Activated T-cell treated with anti-CD3 and anti-CD28 coated beads, Interleukin-2, amount 50 U/mL, for 4 hours (primary cell): ENCODE results near the gene MATCAP1. TPM values are rescaled to one million over a fixed set of nuclear protein-coding genes. Genes with fewer than 3 reads are reported as not detected.

ENCODE experiments used
- ATAC-seq, 2 donors: fragments of 200-7000 bp; cut with Tn5 transposase; one replicate each; pipeline ENCODE4 v1.10.0; 2021
- DNase-seq: peaks from one replicate; pipeline ENCODE4 v3.0.0-alpha.2; 2020
- H3K27me3 Mint-ChIP-seq: one replicate; pipeline ENCODE4 v1.8.0; 2021; ENCODE audit warnings: low read depth, mixed read lengths
- H3K36me3 Mint-ChIP-seq: one replicate; pipeline ENCODE4 v1.8.0; 2022; ENCODE audit warnings: mixed read lengths; ENCODE audit not compliant: insufficient read depth
- H3K4me1 Mint-ChIP-seq: one replicate; pipeline ENCODE4 v1.8.0; 2021; ENCODE audit warnings: low read depth, mixed read lengths
- H3K4me3 Mint-ChIP-seq: one replicate; pipeline ENCODE4 v1.8.0; 2021; ENCODE audit warnings: mild to moderate bottlenecking, moderate library complexity, mixed read lengths
- H3K9me3 Mint-ChIP-seq: one replicate; pipeline ENCODE4 v1.8.0; 2021; ENCODE audit warnings: mixed read lengths
- total RNA-seq, 3 donors: library from RNA; stranded (reverse); gene quantifications; one replicate each; pipeline ENCODE4 v1.2.1, GENCODE V29; 2021

The MATCAP1 gene
- total RNA-seq, 3 donors from 2014 or later: 10.1 to 15.5 (median 14.7) TPM

GRCh38 chr16:67190448-67191399, 7.0 kb upstream of the MATCAP1 start:
- H3K9me3 Mint-ChIP-seq: no peaks in the 10 kb centered on the region
- H3K4me1 Mint-ChIP-seq: peaks cover 26% of the 10 kb centered on the region
- no peak for ATAC-seq
- H3K27me3 Mint-ChIP-seq: peaks cover 2% of the 10 kb centered on the region
- peaks cover 16% of the 10 kb centered on the region for H3K36me3 Mint-ChIP-seq
- peak overlapping the region; percentile 94 for H3K4me3 Mint-ChIP-seq
- no peak for DNase-seq

- peak within 1 kb of the TSS; percentile 94 for H3K4me3 Mint-ChIP-seq
- H3K4me1 Mint-ChIP-seq: peaks cover 29% of the 10 kb centered on the region
- peaks cover 11% of the 10 kb centered on the region for H3K36me3 Mint-ChIP-seq
- ATAC-seq: no peak
- no peaks in the 10 kb centered on the region for H3K9me3 Mint-ChIP-seq
- DNase-seq: no peak
- H3K27me3 Mint-ChIP-seq: peaks cover 4% of the 10 kb centered on the region
Measured at GRCh38 chr16:67190041-67190440, 6.3 kb upstream of the MATCAP1 start, which contains the start of gene EXOC3L1. TSS of gene EXOC3L1 (minus strand) at chr16:67190136. CDS start at chr16:67189676, 460 bp downstream.

GRCh38 chr16:67188798-67189197, 5.0 kb upstream of the MATCAP1 start:
- H3K9me3 Mint-ChIP-seq: no peaks in the 10 kb centered on the region
- H3K4me1 Mint-ChIP-seq: peaks cover 29% of the 10 kb centered on the region
- peaks cover 7% of the 10 kb centered on the region for H3K36me3 Mint-ChIP-seq
- ATAC-seq (no peak), DNase-seq (no peak)
- no peak overlapping the region for H3K4me3 Mint-ChIP-seq
- peaks cover 4% of the 10 kb centered on the region for H3K27me3 Mint-ChIP-seq

- Mint-ChIP-seq H3K9me3 (no peaks in the 10 kb centered on the region), H3K4me3 (no peak overlapping the region), H3K27me3 (peaks cover 4% of the 10 kb centered on the region), H3K4me1 (peaks cover 24% of the 10 kb centered on the region), H3K36me3 (peaks cover 5% of the 10 kb centered on the region)
- ATAC-seq: no peak
- DNase-seq: no peak
Measured at GRCh38 chr16:67188323-67188722, 4.6 kb upstream of the MATCAP1 start.

- Mint-ChIP-seq H3K27me3 (peaks cover 4% of the 10 kb centered on the region), H3K4me3 (no peak overlapping the region), H3K4me1 (peaks cover 18% of the 10 kb centered on the region), H3K9me3 (no peaks in the 10 kb centered on the region), H3K36me3 (no peaks in the 10 kb centered on the region)
- DNase-seq (no peak), ATAC-seq (no peak)
Measured at GRCh38 chr16:67187175-67187890, 3.6 kb upstream of the MATCAP1 start.

GRCh38 chr16:67186550-67186950, 2.8 kb upstream of the MATCAP1 start:
- no peaks in the 10 kb centered on the region for H3K9me3 Mint-ChIP-seq

DNA sequence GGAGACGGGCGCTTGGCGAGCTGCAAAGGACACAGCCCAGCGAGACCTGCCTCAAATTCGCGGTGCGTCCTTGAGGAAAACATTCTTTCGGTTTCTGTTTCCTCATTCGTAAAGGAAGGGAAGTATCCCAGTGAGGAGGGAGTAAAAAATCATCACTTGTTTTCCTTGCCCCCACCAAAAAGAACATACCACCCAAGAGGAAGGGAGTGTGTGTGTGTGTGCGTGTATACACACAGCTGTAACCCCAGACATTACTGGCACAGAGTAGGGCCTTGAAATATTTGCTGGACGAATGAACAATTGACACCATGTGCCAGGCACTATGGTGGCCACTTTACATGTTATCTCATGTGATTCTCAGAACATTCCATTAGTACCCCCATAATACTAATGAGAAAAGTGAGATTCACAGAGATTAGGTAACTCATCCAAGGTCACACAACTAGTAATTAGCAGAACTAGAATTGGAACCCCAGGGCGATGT, 1.9 kb upstream of the MATCAP1 start:
- no peak for DNase-seq
- peak overlapping the region; percentile 83 for H3K4me3 Mint-ChIP-seq
- no peaks in the 10 kb centered on the region for H3K36me3 Mint-ChIP-seq
- H3K4me1 Mint-ChIP-seq: peaks cover 12% of the 10 kb centered on the region
- H3K27me3 Mint-ChIP-seq: peaks cover 4% of the 10 kb centered on the region
- no peak for ATAC-seq
- no peaks in the 10 kb centered on the region for H3K9me3 Mint-ChIP-seq

More at GRCh38 chr16:67186550-67186950, 2.8 kb upstream of the MATCAP1 start:
- no peak for DNase-seq
- H3K27me3 Mint-ChIP-seq: peaks cover 4% of the 10 kb centered on the region
- peaks cover 15% of the 10 kb centered on the region for H3K4me1 Mint-ChIP-seq
- H3K36me3 Mint-ChIP-seq: no peaks in the 10 kb centered on the region
- no peak overlapping the region for H3K4me3 Mint-ChIP-seq
- ATAC-seq: no peak

DNA sequence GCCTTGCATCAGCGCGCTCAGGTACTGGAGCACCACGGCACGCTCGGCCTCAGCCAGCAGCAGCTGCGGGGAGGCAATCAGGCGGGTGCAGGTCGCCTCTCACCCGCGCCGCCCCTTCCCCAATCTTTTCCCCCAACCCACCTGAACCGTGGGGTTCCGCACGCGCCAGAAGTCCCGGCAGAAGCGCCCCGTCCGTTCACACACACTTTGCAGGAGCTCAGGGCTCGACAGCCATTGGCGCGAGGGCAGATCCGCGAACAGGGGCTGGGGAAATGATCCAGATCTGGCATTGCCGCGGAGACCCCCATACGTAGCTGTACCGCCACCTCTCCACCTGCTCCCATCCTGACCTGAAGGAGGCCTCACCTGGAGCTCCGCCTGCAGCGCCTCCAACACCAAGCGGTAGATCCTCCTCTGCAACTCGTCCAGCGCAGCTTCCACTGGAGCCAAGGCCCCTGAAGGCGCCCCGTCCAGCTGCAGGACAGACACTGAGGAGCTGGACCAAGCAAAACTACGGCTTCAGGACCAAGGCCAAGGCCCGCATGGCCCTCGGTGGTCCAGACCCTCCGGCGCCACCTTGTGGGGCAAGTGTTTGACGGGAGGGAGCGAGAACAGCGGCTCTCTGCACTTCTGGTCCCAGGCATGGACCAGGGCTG, 1.4 kb upstream of the MATCAP1 start:
- H3K4me3 Mint-ChIP-seq: peak overlapping the region; percentile 83
- no peaks in the 10 kb centered on the region for H3K9me3 Mint-ChIP-seq
- H3K36me3 Mint-ChIP-seq: no peaks in the 10 kb centered on the region
- ATAC-seq: peak; percentile 25 to 27
- H3K4me1 Mint-ChIP-seq: peaks cover 12% of the 10 kb centered on the region
- peaks cover 4% of the 10 kb centered on the region for H3K27me3 Mint-ChIP-seq
- DNase-seq: peak; percentile 78

GRCh38 chr16:67184453-67184994, 761 bp upstream of the MATCAP1 start:
- Mint-ChIP-seq H3K4me3 (peak overlapping the region; percentile 83), H3K27me3 (peaks cover 4% of the 10 kb centered on the region), H3K9me3 (no peaks in the 10 kb centered on the region), H3K4me1 (peaks cover 12% of the 10 kb centered on the region), H3K36me3 (no peaks in the 10 kb centered on the region)
- ATAC-seq (peak; percentile 3 to 15), DNase-seq (no peak)

DNA sequence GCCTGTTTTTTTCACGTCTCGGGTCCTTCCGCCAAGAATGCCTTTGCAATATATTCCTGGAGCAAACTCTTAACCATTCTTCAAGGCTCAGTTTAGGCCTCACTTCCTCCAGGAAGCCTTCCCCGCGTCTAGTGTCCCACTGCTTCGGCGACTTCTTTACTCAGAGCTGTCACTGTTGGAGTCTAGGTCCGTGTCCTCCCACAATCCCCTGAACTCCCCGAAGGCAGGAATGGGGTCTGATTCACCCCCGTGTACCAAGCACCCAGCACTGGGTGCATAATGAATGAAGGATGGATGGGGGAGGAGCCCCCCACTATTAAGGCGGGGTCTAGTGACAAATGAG, 508 bp downstream of the MATCAP1 start:
- ATAC-seq: no peak
- Mint-ChIP-seq H3K4me1 (peaks cover 15% of the 10 kb centered on the region), H3K36me3 (no peaks in the 10 kb centered on the region)

GRCh38 chr16:67182288-67182687, 1.5 kb downstream of the MATCAP1 start:
- ATAC-seq (no peak), DNase-seq (no peak)
- Mint-ChIP-seq H3K36me3 (no peaks in the 10 kb centered on the region), H3K4me3 (no peak overlapping the region), H3K27me3 (peaks cover 5% of the 10 kb centered on the region), H3K9me3 (no peaks in the 10 kb centered on the region), H3K4me1 (peaks cover 19% of the 10 kb centered on the region)

More for the DNA sequence above, 508 bp downstream of the MATCAP1 start:
- no peak overlapping the region for H3K4me3 Mint-ChIP-seq
- peaks cover 7% of the 10 kb centered on the region for H3K27me3 Mint-ChIP-seq
- H3K9me3 Mint-ChIP-seq: no peaks in the 10 kb centered on the region
- DNase-seq: no peak

DNA sequence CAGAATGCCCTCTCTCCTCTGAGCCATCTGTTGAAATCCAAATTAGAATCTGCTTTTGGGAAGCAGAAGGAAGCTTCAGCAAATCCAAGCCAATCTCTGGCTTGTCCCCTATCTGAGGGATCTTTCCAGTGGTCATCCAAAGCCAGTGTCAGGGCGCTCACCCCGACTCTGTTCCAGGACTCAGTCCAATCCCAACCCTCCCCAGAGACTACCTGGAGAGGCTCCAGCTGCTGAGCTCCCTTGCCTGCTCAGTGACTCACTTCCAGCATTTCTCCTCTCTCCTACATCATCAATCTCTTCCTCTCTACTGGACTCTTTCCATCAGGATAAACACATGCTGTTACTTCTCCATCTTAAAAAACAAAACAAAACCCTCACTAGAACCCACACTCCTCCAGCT, 2.4 kb downstream of the MATCAP1 start:
- no peak for DNase-seq

DNA sequence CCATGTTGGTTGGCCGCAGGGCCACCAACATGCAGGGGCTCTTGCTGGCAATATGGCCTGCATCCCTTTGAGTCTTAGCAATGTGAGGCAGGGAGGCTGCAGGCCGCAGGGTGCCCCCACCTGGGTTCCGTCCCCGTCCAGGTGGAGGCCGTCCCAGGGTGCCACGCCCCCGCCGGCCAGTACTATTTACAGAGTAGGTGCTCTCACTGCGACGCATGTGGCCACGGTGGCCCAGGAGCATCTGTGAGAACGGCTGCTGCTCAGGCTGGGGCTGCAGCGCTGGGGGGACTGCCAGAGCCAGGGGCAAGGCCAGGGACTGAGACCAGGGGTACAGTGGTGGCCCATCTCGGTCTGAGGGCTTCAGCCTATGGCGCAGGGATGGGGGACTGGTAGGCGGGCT, 3.6 kb downstream of the MATCAP1 start:
- H3K27me3 Mint-ChIP-seq: peaks cover 5% of the 10 kb centered on the region
- H3K4me3 Mint-ChIP-seq: no peak overlapping the region
- peaks cover 12% of the 10 kb centered on the region for H3K4me1 Mint-ChIP-seq
- DNase-seq: no peak
- no peak for ATAC-seq
- no peaks in the 10 kb centered on the region for H3K36me3 Mint-ChIP-seq
- no peaks in the 10 kb centered on the region for H3K9me3 Mint-ChIP-seq

More for the DNA sequence above, 2.4 kb downstream of the MATCAP1 start:
- H3K4me1 Mint-ChIP-seq: peaks cover 19% of the 10 kb centered on the region
- H3K27me3 Mint-ChIP-seq: peaks cover 5% of the 10 kb centered on the region
- ATAC-seq: no peak
- no peaks in the 10 kb centered on the region for H3K9me3 Mint-ChIP-seq
- H3K36me3 Mint-ChIP-seq: no peaks in the 10 kb centered on the region
- no peak overlapping the region for H3K4me3 Mint-ChIP-seq
